AG09309 (cell line): ENCODE data around the gene CLDN14.

Source experiments
- DNase-seq: peaks from one replicate; pipeline ENCODE4 v3.0.0-alpha.2; 2010; ENCODE audit warnings: low read depth
- H3K4me3 ChIP-seq: 2 replicates; pipeline ENCODE4 v1.5.1; 2011; ENCODE audit warnings: mild to moderate bottlenecking, low read depth, low read length, moderate library complexity; ENCODE audit not compliant: control insufficient read depth
- CTCF ChIP-seq: IDR thresholded peaks from 2 replicates; pipeline ENCODE4 v1.5.1; 2011; ENCODE audit warnings: mild to moderate bottlenecking, low read depth, low read length, inconsistent platforms; ENCODE audit not compliant: insufficient read depth, control insufficient read depth; ENCODE audit errors: missing control alignments

The CLDN14 gene

GRCh38 chr21:36419241-36419640, 60.7 kb downstream of the CLDN14 start:
- no peak for TF ChIP-seq CTCF
- H3K4me3 ChIP-seq, result no peak overlapping the region
- DNase-seq, result no peak

- no peak for TF ChIP-seq CTCF
- no peak overlapping the region for H3K4me3 ChIP-seq
- no peak for DNase-seq
Measured at GRCh38 chr21:36415375-36415774, 64.5 kb downstream of the CLDN14 start.

- no peak for DNase-seq
- no peak for TF ChIP-seq CTCF
- H3K4me3 ChIP-seq, result no peak overlapping the region
Measured at GRCh38 chr21:36412916-36413315, 67.0 kb downstream of the CLDN14 start.

GRCh38 chr21:36411301-36411700, 68.6 kb downstream of the CLDN14 start:
- DNase-seq, result no peak
- H3K4me3 ChIP-seq, result no peak overlapping the region
- TF ChIP-seq CTCF, result no peak
